GM12873 (cell line): ENCODE measurements around the gene OR52N4.

Source experiments
- TF ChIP-seq, protein P1 (sequence below): IDR thresholded peaks from 2 replicates; pipeline ENCODE4 v1.5.1; 2012; ENCODE audit warnings: low read depth, mild to moderate bottlenecking, moderate library complexity, low read length, control low read depth; ENCODE audit not compliant: insufficient read depth; ENCODE audit errors: missing control alignments

Gene OR52N4

GRCh38 chr11:5753943-5754342, at the start of gene OR52N4:
Gene OR52N4 (plus strand): TSS chr11:5754243. CDS start chr11:5754741, 498 bp downstream.
- TF ChIP-seq, protein P1, sequence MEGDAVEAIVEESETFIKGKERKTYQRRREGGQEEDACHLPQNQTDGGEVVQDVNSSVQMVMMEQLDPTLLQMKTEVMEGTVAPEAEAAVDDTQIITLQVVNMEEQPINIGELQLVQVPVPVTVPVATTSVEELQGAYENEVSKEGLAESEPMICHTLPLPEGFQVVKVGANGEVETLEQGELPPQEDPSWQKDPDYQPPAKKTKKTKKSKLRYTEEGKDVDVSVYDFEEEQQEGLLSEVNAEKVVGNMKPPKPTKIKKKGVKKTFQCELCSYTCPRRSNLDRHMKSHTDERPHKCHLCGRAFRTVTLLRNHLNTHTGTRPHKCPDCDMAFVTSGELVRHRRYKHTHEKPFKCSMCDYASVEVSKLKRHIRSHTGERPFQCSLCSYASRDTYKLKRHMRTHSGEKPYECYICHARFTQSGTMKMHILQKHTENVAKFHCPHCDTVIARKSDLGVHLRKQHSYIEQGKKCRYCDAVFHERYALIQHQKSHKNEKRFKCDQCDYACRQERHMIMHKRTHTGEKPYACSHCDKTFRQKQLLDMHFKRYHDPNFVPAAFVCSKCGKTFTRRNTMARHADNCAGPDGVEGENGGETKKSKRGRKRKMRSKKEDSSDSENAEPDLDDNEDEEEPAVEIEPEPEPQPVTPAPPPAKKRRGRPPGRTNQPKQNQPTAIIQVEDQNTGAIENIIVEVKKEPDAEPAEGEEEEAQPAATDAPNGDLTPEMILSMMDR: no peak

- TF ChIP-seq, protein P1: no peak
Observed at GRCh38 chr11:5705688-5706087, 48.4 kb upstream of the OR52N4 start.

DNA sequence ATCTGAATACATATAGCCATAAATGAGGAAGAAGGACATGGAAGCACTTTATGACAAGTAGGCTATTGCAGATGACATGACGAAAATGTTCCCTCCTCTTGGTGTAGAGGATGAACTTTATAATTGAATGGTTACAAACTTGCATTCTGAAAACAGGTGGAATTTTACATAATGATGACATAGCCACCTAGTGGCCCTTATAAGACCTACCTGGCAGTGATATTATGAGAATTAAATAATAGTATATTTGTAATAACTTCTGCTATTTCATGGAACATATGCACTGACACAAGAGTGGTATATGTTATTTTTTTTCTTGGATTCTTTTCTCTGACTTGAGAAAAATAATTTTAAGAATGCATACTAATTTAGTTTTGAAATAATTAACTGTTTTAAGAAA, 41.5 kb upstream of the OR52N4 start:
- TF ChIP-seq, protein P1: peak; percentile 38

GRCh38 chr11:5713695-5714094, 40.3 kb upstream of the OR52N4 start:
- TF ChIP-seq, protein P1: no peak

DNA sequence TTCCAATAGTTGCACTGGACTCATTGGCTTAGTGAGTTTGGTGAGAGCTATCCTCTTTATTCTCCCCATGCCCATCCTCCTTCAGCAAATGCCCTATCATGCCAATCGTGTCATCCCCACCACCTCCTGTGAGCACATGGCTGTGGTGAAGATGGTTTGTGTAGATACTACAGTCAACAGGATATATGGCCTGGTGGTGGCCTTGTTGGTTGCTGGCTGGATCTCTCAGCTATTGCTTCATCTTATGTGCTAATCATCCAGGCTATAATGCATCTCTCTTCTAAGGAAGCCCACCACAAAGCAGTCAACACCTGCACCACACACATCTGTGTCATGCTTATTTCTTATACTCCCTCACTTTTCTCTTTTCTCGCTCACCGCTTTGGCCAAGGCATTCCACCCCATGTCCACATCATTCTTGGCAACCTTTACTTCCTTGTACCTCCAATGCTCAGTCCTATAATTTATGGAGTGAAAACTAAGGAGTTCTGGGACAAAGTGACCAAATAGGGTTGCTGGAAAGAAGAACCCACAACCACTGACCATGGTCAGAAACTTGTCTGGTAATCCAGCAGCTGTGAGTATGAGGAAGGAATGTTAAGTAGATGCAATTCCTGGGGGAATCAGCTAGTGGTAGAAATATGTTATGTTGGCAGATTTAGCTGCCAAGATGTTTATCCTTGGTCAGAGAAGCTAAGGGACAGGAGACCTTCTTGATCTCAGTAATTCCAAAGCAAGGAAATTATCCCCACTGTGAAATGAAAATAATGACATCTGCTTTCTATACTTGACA, 34.1 kb upstream of the OR52N4 start:
- TF ChIP-seq, protein P1: no peak

DNA sequence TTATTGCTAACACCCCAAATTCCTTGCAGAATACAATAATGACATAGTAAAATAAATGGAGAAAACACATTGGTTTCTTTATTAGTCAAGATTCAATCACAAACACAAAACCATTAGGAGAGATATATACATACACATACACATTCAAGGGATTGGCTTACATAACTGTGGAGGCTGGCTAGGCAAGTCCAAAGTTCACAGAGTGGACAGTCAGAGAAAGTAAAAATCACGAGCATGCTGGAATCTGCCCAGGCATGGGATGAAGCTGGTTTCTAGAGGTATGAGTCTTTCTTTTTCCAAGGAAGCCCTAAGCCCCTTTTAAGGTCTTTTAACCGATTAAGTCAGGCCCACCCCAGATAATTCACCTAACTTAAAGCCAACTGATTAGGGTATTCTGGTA, 31.4 kb upstream of the OR52N4 start:
- TF ChIP-seq, protein P1: no peak

GRCh38 chr11:5726351-5726750, 27.7 kb upstream of the OR52N4 start:
- TF ChIP-seq, protein P1: no peak
